PC-9 (cell line): Measurements from ENCODE around the gene PCDHGA9.

Experiments
- EZH2 ChIP-seq: fragments of 200-600 bp; sonication (generic); IDR thresholded peaks from 2 replicates; pipeline ENCODE4 v1.8.0; 2017; ENCODE audit warnings: antibody characterized with exemption, low read depth
- TF ChIP-seq, protein P1 (sequence below): fragments of 200-600 bp; sonication (generic); conservative IDR thresholded peaks from 2 replicates; pipeline ENCODE4 v1.6.1; 2017; ENCODE audit warnings: mixed run types, antibody characterized with exemption, mild to moderate bottlenecking, moderate library complexity

DNA sequence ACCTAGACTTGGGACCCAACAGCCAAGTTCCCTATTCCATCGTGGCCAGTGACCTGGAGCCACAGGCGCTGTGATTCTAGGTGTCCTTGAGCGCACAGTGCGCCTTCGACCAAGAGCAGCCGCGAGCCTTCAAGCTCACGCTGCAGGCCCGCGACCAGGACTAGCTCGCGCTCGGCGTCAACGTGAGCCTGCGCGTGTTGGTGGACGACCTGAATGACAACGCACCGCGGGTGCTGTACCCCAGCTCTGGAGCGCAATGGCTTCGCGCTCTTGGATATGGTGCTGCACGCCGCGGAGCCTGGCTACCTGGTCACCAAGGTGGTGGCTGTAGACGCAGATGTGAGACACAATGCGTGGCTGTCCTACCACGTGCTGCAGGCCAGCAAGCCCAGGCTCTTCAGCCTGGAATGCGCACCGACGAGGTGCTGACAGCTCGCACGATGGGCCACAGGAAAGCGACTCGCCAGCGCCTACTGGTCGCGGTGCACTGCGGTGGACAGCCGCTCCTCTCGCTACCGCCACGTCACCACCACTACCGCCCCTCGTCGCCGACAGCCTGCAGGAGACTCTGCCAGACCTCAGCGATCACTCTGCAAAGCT lies 39.1 kb downstream of the PCDHGA9 start:
- TF ChIP-seq, protein P1, sequence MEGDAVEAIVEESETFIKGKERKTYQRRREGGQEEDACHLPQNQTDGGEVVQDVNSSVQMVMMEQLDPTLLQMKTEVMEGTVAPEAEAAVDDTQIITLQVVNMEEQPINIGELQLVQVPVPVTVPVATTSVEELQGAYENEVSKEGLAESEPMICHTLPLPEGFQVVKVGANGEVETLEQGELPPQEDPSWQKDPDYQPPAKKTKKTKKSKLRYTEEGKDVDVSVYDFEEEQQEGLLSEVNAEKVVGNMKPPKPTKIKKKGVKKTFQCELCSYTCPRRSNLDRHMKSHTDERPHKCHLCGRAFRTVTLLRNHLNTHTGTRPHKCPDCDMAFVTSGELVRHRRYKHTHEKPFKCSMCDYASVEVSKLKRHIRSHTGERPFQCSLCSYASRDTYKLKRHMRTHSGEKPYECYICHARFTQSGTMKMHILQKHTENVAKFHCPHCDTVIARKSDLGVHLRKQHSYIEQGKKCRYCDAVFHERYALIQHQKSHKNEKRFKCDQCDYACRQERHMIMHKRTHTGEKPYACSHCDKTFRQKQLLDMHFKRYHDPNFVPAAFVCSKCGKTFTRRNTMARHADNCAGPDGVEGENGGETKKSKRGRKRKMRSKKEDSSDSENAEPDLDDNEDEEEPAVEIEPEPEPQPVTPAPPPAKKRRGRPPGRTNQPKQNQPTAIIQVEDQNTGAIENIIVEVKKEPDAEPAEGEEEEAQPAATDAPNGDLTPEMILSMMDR, result no peak
- TF ChIP-seq EZH2, result no peak
